Measurements from ENCODE around the gene TMEM154. TPM values are rescaled to one million over a fixed set of nuclear protein-coding genes. Genes with fewer than 3 reads are reported as not detected.

The TMEM154 gene
- total RNA-seq, 1 donor = 1.8 TPM

DNA sequence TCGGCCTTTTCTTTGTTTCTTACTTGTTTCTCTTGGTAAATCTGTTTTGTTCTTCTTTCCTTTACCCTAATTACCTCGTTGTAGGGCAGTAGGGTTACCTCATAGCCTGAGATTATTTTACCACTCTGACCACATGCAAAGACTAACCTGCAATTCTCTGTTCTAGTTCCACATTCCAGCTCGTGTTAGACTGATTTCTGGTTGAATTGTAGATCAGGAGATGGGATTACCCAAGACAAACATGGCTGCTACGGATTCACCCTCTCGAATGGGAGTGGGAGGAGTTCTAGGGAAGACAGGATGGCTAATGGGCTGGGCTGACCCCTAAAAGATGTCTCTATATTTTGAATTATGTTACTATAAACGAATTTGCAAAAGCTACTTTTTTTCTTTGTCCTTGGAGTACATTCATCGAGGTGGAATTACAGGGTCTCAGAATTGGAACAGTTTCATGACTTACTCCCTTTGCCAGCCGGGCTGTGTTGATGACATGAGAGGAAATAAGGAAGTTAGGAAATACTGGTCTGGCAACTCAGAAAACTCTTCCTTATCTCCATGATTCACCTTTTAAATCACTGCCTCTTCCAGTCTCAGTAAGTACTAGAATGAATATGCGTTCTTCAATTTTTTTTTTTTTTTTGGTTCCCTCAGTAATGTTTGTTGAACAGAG is 107.2 kb downstream of the TMEM154 start:
- no peaks in the 10 kb centered on the region for H3K9me3 ChIP-seq (ENCODE audit: low read depth, low read length)
- no peak overlapping the region for H2AFZ ChIP-seq (ENCODE audit: low read length)
- no peaks in the 10 kb centered on the region for H4K20me1 ChIP-seq (ENCODE audit: insufficient read depth, low read length)
- no peaks in the 10 kb centered on the region for H3K27me3 ChIP-seq (ENCODE audit: insufficient read depth, low read length)
- H3K27ac ChIP-seq (ENCODE audit: low read depth, low read length) = no peak overlapping the region
- H3K79me2 ChIP-seq (ENCODE audit: insufficient read depth, low read length) = no peaks in the 10 kb centered on the region
- no peak for DNase-seq (ENCODE audit: insufficient read length, low spot score, missing footprints)
- H3K4me3 ChIP-seq (ENCODE audit: insufficient read depth, low read length) = peak overlapping the region; percentile 20
- TF ChIP-seq CTCF (IDR thresholded peaks at IDR 0.05; ENCODE audit: extremely low read depth, low read depth, low read length) = no peak
- peak overlapping the region; percentile 52 for H3K4me2 ChIP-seq (ENCODE audit: insufficient read depth, low read length)
- no peaks in the 10 kb centered on the region for H3K36me3 ChIP-seq (ENCODE audit: insufficient read depth, low read length)
- peaks cover 5% of the 10 kb centered on the region for H3K4me1 ChIP-seq (ENCODE audit: insufficient read depth, low read length)

- H3K27ac ChIP-seq (ENCODE audit: low read depth, low read length) = no peak overlapping the region
- no peak overlapping the region for H3K4me3 ChIP-seq (ENCODE audit: insufficient read depth, low read length)
- H3K27me3 ChIP-seq (ENCODE audit: insufficient read depth, low read length) = no peaks in the 10 kb centered on the region
- H3K4me2 ChIP-seq (ENCODE audit: insufficient read depth, low read length) = no peak overlapping the region
- H4K20me1 ChIP-seq (ENCODE audit: insufficient read depth, low read length) = no peaks in the 10 kb centered on the region
- no peaks in the 10 kb centered on the region for H3K79me2 ChIP-seq (ENCODE audit: insufficient read depth, low read length)
- TF ChIP-seq CTCF (IDR thresholded peaks at IDR 0.05; ENCODE audit: extremely low read depth, low read depth, low read length) = no peak
- no peak for DNase-seq (ENCODE audit: insufficient read length, low spot score, missing footprints)
- H3K9me3 ChIP-seq (ENCODE audit: low read depth, low read length) = no peaks in the 10 kb centered on the region
- no peak overlapping the region for H2AFZ ChIP-seq (ENCODE audit: low read length)
- peaks cover 5% of the 10 kb centered on the region for H3K4me1 ChIP-seq (ENCODE audit: insufficient read depth, low read length)
- H3K36me3 ChIP-seq (ENCODE audit: insufficient read depth, low read length) = no peaks in the 10 kb centered on the region
These were observed 108.0 kb downstream of the TMEM154 start for GRCh38 chr4:152571770-152572169.

DNA sequence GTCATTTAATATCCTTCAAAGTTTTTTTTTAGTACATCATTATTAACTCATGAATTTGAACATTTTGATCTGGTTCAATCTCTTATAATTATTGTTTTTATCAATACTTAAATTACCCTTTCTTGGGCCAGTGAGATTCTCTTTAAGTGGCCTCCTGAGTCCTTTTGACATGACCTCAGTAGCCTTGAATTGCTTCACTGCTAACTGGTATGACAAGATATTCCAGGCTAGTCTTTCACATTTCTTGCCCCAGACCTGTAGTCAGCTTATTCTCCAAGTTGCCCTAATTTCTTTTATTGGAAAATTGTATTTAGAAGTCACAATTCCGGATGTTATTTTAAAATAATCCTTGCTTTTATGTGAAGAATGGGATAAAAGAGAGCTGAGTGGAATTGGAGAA is 108.5 kb downstream of the TMEM154 start:
- Histone ChIP-seq H3K4me3 (ENCODE audit: insufficient read depth, low read length) (no peak overlapping the region), H3K4me1 (ENCODE audit: insufficient read depth, low read length) (peaks cover 5% of the 10 kb centered on the region), H3K36me3 (ENCODE audit: insufficient read depth, low read length) (no peaks in the 10 kb centered on the region), H2AFZ (ENCODE audit: low read length) (no peak overlapping the region), H3K4me2 (ENCODE audit: insufficient read depth, low read length) (no peak overlapping the region), H3K9me3 (ENCODE audit: low read depth, low read length) (no peaks in the 10 kb centered on the region), H3K27me3 (ENCODE audit: insufficient read depth, low read length) (no peaks in the 10 kb centered on the region), H3K27ac (ENCODE audit: low read depth, low read length) (no peak overlapping the region), H4K20me1 (ENCODE audit: insufficient read depth, low read length) (no peaks in the 10 kb centered on the region), H3K79me2 (ENCODE audit: insufficient read depth, low read length) (no peaks in the 10 kb centered on the region)
- no peak for DNase-seq (ENCODE audit: insufficient read length, low spot score, missing footprints)
- no peak for TF ChIP-seq CTCF (IDR thresholded peaks at IDR 0.05; ENCODE audit: extremely low read depth, low read depth, low read length)

Other genes starting within 250 kb of the TMEM154 start
- 74.9 and 76.3 TPM in 2 replicates for gene FBXW7, start 143.9 kb downstream of the TMEM154 start, total RNA-seq
- 0.29 and 0.36 TPM in 2 replicates for gene TIGD4, start 99.7 kb upstream of the TMEM154 start, total RNA-seq
- 38.7 and 42.4 TPM in 2 replicates for gene ARFIP1, start 100.0 kb upstream of the TMEM154 start, total RNA-seq